ENCODE measurements around the gene SPINDOC. TPM values are rescaled to one million over a fixed set of nuclear protein-coding genes. Genes with fewer than 3 reads are reported as not detected.
A peak's percentile ranks its signal among the peaks of the same experiment; 100 is the strongest.

SPINDOC gene
- total and polyA plus RNA-seq, 9 donors, result 5.4 to 22.7 (median 15.8) TPM

DNA sequence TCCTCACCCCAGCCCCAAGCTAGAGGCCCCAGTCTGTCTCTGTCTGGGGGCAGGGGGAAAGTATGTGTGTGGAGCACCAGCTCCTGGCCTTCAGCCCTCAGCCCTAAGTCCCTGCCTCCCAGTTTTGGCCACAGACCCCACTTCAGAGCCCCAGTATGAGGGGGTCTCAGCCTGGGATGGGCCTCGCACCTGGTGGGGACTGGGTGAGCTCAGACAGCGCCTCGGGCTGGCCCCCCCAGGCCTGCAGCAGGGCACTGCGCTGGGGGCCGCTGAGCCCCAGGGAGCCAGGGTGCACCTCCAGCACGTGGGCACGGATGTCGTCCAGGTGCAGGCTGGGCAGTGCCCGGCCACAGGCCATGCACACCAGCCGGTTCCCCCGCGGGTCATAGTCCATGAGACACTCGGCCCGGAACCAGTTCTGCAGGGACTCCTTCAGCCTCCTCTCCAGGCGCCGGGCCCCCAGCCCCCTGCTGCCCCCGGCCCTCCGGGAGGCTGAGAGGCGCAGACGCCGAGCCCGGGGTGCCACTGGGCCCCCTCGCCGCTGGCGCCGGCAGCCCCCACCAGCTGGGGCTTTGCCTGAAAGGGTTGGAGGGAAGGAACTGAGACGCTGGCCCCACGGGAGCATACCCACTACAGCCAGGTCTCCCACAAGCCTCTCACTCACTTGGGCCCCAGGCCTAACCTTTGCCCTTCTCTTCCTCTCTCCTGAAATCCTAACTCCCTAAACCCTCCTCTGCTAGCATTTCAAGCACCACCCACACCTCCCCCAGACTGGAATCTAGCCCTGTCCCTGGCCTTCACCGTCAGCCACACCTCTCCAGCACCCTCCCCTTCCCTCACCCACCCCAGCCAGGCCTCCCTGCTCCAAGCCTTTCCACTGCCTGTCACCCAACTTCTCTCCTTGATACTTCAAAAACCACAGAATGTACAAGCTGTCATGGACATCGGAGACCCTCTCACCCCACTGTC lies 48.3 kb upstream of the SPINDOC start:
- peak; percentile 70 to 79 (median 74) for DNase-seq
- Histone ChIP-seq H3K27me3 (no peaks in the 10 kb centered on the region), H3K27ac (peak overlapping the region; percentile 89 to 92), H3K9me3 (no peaks in the 10 kb centered on the region), H3K36me3 (no peaks in the 10 kb centered on the region), H3K4me3 (peak overlapping the region; percentile 52), H3K4me1 (ENCODE audit: insufficient read depth) (peaks cover 19% of the 10 kb centered on the region)
- 34 to 48% (median 47%) methylated on average over 9 to 30 of the region's 30 CpGs for WGBS, 3 donors
- TF ChIP-seq, protein P1, sequence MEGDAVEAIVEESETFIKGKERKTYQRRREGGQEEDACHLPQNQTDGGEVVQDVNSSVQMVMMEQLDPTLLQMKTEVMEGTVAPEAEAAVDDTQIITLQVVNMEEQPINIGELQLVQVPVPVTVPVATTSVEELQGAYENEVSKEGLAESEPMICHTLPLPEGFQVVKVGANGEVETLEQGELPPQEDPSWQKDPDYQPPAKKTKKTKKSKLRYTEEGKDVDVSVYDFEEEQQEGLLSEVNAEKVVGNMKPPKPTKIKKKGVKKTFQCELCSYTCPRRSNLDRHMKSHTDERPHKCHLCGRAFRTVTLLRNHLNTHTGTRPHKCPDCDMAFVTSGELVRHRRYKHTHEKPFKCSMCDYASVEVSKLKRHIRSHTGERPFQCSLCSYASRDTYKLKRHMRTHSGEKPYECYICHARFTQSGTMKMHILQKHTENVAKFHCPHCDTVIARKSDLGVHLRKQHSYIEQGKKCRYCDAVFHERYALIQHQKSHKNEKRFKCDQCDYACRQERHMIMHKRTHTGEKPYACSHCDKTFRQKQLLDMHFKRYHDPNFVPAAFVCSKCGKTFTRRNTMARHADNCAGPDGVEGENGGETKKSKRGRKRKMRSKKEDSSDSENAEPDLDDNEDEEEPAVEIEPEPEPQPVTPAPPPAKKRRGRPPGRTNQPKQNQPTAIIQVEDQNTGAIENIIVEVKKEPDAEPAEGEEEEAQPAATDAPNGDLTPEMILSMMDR (IDR thresholded peaks at IDR 0.05), result no peak
- TF ChIP-seq POLR2A (IDR thresholded peaks at IDR 0.05) (no peak), EP300 (IDR thresholded peaks at IDR 0.05) (no peak)
- intact Hi-C loops (cut with DNase I), result loop anchor here in 3 of 4 donors (5.0 to 10.0 kb wide), 5 partner anchors 47 to 880 kb away; partner anchors contain the start of genes RTN3 (in 1 of the 3), SLC3A2 (in 1 of the 3) and SPINDOC (in 1 of the 3)

DNA sequence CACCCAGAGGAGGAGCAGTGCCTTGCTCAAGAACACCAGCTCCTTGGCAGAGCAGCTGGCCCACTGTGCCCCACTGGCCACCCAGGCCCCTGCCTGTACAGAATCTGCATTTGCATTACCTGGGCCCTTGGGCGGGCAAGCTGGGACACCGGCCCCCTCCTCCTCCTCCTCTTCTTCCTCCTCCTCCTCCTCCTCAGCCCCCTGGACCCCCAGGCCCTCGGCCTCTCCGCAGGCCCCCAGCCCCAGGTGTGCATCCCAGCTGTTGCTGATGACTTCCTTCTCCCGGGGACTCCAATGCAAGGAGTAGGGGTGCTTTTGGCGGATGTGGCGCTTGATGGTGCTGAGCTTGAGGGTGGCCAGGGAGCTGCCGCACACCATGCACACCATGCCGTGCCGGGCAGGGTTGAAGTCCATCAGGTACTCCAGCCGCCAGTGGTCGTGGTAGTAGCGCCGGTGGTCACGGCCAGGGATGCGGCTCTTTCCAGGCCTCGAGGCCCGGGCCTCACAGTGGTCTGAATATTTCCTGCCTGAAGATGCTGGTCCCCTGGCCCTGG lies 47.5 kb upstream of the SPINDOC start:
- Histone ChIP-seq H3K4me3 (no peak overlapping the region), H3K27ac (peak overlapping the region; percentile 89 to 92), H3K9me3 (no peaks in the 10 kb centered on the region), H3K27me3 (no peaks in the 10 kb centered on the region), H3K4me1 (ENCODE audit: insufficient read depth) (peaks cover 19% of the 10 kb centered on the region), H3K36me3 (no peaks in the 10 kb centered on the region)
- peak; percentile 37 to 58 (median 51) for DNase-seq
- TF ChIP-seq POLR2A (IDR thresholded peaks at IDR 0.05), result no peak
- no peak for TF ChIP-seq EP300 (IDR thresholded peaks at IDR 0.05)
- TF ChIP-seq, protein P1 (IDR thresholded peaks at IDR 0.05), result no peak
- WGBS, 3 donors, result 65 to 71% (median 67%) methylated on average over 18 of the region's 18 CpGs
- intact Hi-C loops (cut with DNase I), result loop anchor here in 3 of 4 donors (5.0 to 10.0 kb wide), 5 partner anchors 47 to 881 kb away; partner anchors contain the start of genes RTN3 (in 1 of the 3), SLC3A2 (in 1 of the 3) and SPINDOC (in 1 of the 3)

DNA sequence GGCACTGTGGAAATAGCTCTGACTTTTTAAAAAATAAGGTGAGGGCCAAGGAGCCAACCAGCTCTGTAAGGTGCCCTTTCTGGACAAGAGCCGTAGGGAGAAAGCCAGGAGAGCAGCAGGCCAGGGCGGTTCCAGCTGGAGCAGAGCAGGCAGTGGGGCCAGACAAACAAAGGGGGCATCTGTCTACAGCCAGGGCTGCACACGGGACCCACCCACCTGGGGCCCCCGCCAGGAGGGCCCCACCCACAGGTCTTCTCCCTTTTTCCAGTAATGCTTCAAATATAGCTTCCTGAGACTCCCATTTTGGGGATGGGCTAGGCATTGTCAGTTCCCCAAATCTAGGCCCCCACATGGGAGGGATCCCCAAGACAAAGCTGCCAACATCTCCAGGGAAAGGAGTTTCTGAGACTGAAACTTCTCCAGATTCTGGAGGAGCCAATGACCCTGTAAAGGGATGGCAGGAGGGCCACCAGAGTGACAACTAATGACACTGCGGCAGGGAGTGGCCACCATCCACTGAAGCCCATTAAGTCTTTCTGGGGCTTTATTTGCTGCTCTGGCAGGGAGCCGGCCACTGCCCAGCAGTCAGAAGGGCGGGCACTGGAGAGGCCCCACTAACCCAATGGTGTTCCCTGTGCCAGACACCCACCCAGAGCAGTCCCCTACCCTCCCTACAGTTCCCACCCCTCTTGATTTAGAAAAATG lies 46.6 kb upstream of the SPINDOC start:
- Histone ChIP-seq H3K9me3 (no peaks in the 10 kb centered on the region), H3K27me3 (no peaks in the 10 kb centered on the region), H3K27ac (peak overlapping the region in 1 of 2 donors; percentile 89), H3K36me3 (no peaks in the 10 kb centered on the region), H3K4me3 (peak overlapping the region; percentile 78), H3K4me1 (ENCODE audit: insufficient read depth) (peaks cover 19% of the 10 kb centered on the region)
- TF ChIP-seq POLR2A (IDR thresholded peaks at IDR 0.05) (no peak), EP300 (IDR thresholded peaks at IDR 0.05) (no peak)
- TF ChIP-seq, protein P1 (IDR thresholded peaks at IDR 0.05), result no peak
- intact Hi-C loops (cut with DNase I), result loop anchor here in 3 of 4 donors (5.0 to 10.0 kb wide), 5 partner anchors 46 to 882 kb away; partner anchors contain the start of genes RTN3 (in 1 of the 3), SLC3A2 (in 1 of the 3) and SPINDOC (in 1 of the 3)
- peak; percentile 31 to 60 (median 42) for DNase-seq
- WGBS, 3 donors, result 48 to 55% (median 52%) methylated on average over 7 of the region's 7 CpGs

DNA sequence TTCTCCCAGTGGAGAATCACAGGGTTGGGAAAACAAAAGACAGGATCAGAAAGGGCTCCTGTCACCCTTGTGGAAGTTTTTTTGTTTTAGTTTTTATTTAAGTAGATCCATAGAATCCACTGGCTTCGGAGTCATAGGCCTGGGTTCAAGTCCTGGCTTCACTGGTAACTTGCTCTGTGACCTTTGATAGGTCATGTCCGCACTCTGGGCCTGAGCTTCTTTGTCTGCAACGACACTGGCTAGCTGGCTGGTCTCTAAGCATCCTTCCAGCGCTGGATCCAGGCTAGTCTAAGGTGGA lies 46.0 kb upstream of the SPINDOC start:
- intact Hi-C loops (cut with DNase I), result loop anchor here in 3 of 4 donors (5.0 to 10.0 kb wide), 5 partner anchors 45 to 882 kb away; partner anchors contain the start of genes RTN3 (in 1 of the 3), SLC3A2 (in 1 of the 3) and SPINDOC (in 1 of the 3)
- peaks cover 19% of the 10 kb centered on the region for H3K4me1 ChIP-seq (ENCODE audit: insufficient read depth)
- peak overlapping the region; percentile 80 to 89 for H3K27ac ChIP-seq
- TF ChIP-seq, protein P1 (IDR thresholded peaks at IDR 0.05), result no peak
- TF ChIP-seq POLR2A (IDR thresholded peaks at IDR 0.05), result no peak
- no peak for TF ChIP-seq EP300 (IDR thresholded peaks at IDR 0.05)
- no peak for DNase-seq
- no peaks in the 10 kb centered on the region for H3K36me3 ChIP-seq
- H3K9me3 ChIP-seq, result no peaks in the 10 kb centered on the region
- WGBS, 3 donors, result 9 to 11% (median 10%) methylated on average over 4 of the region's 4 CpGs
- H3K27me3 ChIP-seq, result no peaks in the 10 kb centered on the region
- peak overlapping the region; percentile 78 for H3K4me3 ChIP-seq
